SJCRH30 (cell line): ENCODE results near the gene ARL4A. TPM values are rescaled to one million over a fixed set of nuclear protein-coding genes. Genes with fewer than 3 reads are reported as not detected.
"Not testable (repeated sequence)": the region's sequence is repeated elsewhere in the genome, so short reads cannot be mapped to it uniquely, and the experiment has no call there.

Experiments used
- DNase-seq, 2 experiments: peaks; one replicate each; pipeline ENCODE4 v3.0.0-alpha.2; 2015 to 2020
- H3K27ac ChIP-seq: fragments of 250-450 bp; sonication (Bioruptor Pico); 2 replicates; pipeline ENCODE4 v1.5.1; 2020; ENCODE audit warnings: mild to moderate bottlenecking, moderate library complexity
- H3K27me3 ChIP-seq: fragments of 250-450 bp; sonication (Bioruptor Pico); 2 replicates; pipeline ENCODE4 v1.5.1; 2020; ENCODE audit warnings: mild to moderate bottlenecking, moderate library complexity
- H3K36me3 ChIP-seq: fragments of 250-450 bp; sonication (Bioruptor Pico); 2 replicates; pipeline ENCODE4 v1.5.1; 2020; ENCODE audit warnings: mild to moderate bottlenecking, moderate library complexity
- H3K4me1 ChIP-seq: fragments of 250-450 bp; sonication (Bioruptor Pico); 2 replicates; pipeline ENCODE4 v1.5.1; 2020; ENCODE audit warnings: mild to moderate bottlenecking, moderate library complexity
- H3K4me3 ChIP-seq: fragments of 250-450 bp; sonication (Bioruptor Pico); 2 replicates; pipeline ENCODE4 v1.5.1; 2020; ENCODE audit warnings: mild to moderate bottlenecking, moderate library complexity
- H3K9me3 ChIP-seq: fragments of 250-450 bp; sonication (Bioruptor Pico); replicated peaks from 2 replicates; pipeline ENCODE4 v1.5.1; 2020; ENCODE audit warnings: mild to moderate bottlenecking, moderate library complexity
- total RNA-seq: library from RNA; depleted of rRNA; stranded (reverse); fragments of >200 nt; shearing (Covaris generic); gene quantifications from 2 replicates; pipeline ENCODE4 v1.2.3, GENCODE V29; 2014

Gene ARL4A
- total RNA-seq, 1 experiment from 2014 or later, result 1.5 TPM

DNA sequence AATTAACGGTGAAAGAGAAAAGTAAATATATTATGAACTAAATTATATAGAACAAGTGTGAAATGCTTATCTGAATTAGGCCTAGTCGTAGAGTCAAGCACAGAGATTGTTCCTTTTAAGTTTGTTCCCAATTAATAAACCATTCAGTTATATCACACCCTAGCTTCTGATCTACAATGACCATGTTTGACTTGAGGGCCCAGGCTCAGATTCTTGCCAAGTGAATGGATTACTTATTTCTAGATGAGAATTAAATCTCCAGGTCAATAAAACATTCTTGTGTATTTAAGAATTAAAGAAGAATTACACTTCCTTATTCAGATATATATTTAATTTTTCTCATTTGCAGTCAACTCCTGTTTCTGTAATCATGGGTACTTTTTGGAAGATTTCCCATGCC, 37.4 kb upstream of the ARL4A start:
- DNase-seq, result no peak
- Histone ChIP-seq H3K36me3 (no peaks in the 10 kb centered on the region), H3K27me3 (no peaks in the 10 kb centered on the region), H3K4me1 (peaks cover 28% of the 10 kb centered on the region), H3K27ac (no peak overlapping the region), H3K9me3 (no peaks in the 10 kb centered on the region), H3K4me3 (no peak overlapping the region)

DNA sequence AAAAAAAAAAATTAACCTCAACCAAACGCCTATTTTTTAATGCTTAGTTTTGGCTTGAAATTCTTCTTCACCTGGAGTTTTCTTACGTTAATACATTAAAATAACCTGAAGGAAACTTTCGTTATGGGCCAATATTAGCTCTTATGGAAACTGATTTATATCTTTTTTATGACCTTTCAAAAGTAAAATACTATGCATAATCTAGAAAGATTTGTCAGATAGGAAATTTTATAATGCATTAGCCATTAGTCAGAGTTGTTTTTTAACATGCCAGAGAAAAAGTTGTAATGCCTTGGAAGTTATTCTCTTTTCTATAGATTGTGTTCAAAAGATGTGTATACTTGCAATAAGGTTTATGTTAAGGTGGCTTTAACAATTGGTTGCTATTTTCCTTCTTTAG, 34.3 kb upstream of the ARL4A start:
- Histone ChIP-seq H3K9me3 (no peaks in the 10 kb centered on the region), H3K4me3 (no peak overlapping the region), H3K27me3 (no peaks in the 10 kb centered on the region), H3K36me3 (no peaks in the 10 kb centered on the region), H3K27ac (no peak overlapping the region), H3K4me1 (0 out of 2 replicates have a peak, but pooled peaks cover 5% of the 10 kb centered on the region)
- DNase-seq, result no peak

- 0 out of 2 replicates have a peak, but pooled peaks cover 5% of the 10 kb centered on the region for H3K4me1 ChIP-seq
- DNase-seq, result no peak
- no peaks in the 10 kb centered on the region for H3K27me3 ChIP-seq
- H3K27ac ChIP-seq, result no peak overlapping the region
- no peak overlapping the region for H3K4me3 ChIP-seq
- H3K36me3 ChIP-seq, result no peaks in the 10 kb centered on the region
- H3K9me3 ChIP-seq, result no peaks in the 10 kb centered on the region
Measured at GRCh38 chr7:12653518-12653917, 33.9 kb upstream of the ARL4A start.

GRCh38 chr7:12655161-12655560, 32.3 kb upstream of the ARL4A start:
- H3K27me3 ChIP-seq, result no peaks in the 10 kb centered on the region
- no peaks in the 10 kb centered on the region for H3K9me3 ChIP-seq
- peaks cover 12% of the 10 kb centered on the region for H3K4me1 ChIP-seq
- H3K27ac ChIP-seq, result no peak overlapping the region
- no peaks in the 10 kb centered on the region for H3K36me3 ChIP-seq
- no peak overlapping the region for H3K4me3 ChIP-seq
- no peak for DNase-seq

GRCh38 chr7:12660423-12660822, 27.0 kb upstream of the ARL4A start:
- not testable (repeated sequence) for H3K4me3 ChIP-seq, H3K27me3 ChIP-seq, H3K36me3 ChIP-seq, H3K9me3 ChIP-seq
- peak; percentile 85 to 91 for DNase-seq
- Histone ChIP-seq H3K4me1 (peaks cover 22% of the 10 kb centered on the region), H3K27ac (peak overlapping the region; percentile 86)

DNA sequence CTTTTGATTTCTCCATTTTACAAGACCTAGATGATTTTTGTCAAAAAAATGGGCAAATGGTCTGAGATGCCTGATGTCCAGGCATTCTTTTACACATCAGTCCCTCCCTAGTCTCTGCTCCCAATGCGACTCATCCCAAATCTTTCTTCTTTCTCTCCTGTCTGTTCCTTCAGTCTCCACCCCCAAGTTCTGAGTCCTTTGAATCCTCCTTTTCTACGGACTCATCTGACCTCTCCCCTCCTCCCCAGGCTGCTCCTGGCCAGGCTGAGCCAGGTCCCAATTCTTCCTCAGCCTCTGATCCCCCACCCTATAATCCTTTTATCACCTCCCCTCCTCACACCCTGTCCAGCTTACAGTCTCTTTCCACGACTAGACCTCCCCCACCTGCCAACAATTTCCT, 26.4 kb upstream of the ARL4A start:
- not testable (repeated sequence) for H3K27me3 ChIP-seq, H3K9me3 ChIP-seq, H3K36me3 ChIP-seq, H3K4me3 ChIP-seq, DNase-seq
- H3K4me1 ChIP-seq, result peaks cover 22% of the 10 kb centered on the region
- H3K27ac ChIP-seq, result peak overlapping the region; percentile 86

DNA sequence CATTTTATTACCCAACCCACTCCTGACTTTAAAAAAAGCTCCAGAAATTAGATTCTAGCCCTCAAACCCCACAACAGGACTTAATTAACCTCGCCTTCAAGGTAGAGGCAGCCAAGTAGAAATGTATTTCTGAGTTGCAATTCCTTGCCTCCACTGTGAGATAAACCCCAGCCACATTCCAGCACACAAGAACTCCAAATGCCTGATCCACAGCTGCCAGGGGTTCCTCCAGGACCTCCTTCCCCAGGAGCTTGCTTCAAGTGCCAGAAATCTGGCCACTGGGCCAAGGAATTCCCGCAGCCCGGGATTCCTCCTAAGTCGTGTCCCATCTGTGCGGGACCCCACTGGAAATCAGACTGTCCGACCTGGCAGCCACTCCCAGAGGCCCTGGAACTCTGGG, 25.9 kb upstream of the ARL4A start:
- Histone ChIP-seq H3K4me1 (peaks cover 22% of the 10 kb centered on the region), H3K9me3 (peaks cover 9% of the 10 kb centered on the region; the same call in 1 of the 2 replicates), H3K36me3 (no peaks in the 10 kb centered on the region), H3K4me3 (no peak overlapping the region), H3K27ac (peak overlapping the region; percentile 86), H3K27me3 (no peaks in the 10 kb centered on the region)
- DNase-seq, result no peak

DNA sequence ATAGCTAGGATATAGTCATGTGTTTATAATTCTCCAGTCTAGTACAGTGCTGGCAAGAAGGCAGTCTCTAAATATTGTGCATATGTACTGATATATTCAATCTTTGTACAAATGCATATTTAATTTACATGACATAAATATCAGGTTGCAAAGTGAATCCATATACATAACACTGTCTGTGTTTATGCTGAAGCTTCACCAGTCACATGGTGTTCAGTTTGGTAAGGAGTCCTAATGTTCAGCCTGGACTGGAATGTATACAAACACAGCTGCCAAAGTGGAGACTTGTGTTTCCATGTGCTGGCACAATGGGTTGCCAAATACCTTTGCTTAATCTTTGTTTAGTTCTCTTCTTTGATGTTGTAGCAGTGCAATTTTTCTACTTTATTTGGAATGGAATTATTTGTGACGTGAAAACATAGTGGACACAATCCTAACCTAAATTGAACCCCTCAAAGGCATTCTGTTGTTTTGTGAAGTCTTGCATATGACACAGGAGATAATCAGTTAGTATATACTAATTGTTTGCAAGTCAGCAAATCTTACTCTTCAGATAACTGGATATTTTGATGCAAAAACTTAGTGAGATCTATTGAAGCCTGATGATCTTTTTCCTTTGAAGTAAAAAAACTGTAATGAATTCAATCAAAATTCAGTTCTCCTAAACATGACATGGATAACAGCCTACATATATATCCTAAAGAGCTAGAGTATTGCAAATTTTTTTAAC, 17.3 kb upstream of the ARL4A start:
- Histone ChIP-seq H3K9me3 (peaks cover 9% of the 10 kb centered on the region; the same call in 1 of the 2 replicates), H3K4me1 (peaks cover 8% of the 10 kb centered on the region; the same call in 1 of the 2 replicates), H3K4me3 (no peak overlapping the region), H3K27me3 (no peaks in the 10 kb centered on the region), H3K27ac (no peak overlapping the region), H3K36me3 (no peaks in the 10 kb centered on the region)
- DNase-seq, result peak; percentile 28 to 44

DNA sequence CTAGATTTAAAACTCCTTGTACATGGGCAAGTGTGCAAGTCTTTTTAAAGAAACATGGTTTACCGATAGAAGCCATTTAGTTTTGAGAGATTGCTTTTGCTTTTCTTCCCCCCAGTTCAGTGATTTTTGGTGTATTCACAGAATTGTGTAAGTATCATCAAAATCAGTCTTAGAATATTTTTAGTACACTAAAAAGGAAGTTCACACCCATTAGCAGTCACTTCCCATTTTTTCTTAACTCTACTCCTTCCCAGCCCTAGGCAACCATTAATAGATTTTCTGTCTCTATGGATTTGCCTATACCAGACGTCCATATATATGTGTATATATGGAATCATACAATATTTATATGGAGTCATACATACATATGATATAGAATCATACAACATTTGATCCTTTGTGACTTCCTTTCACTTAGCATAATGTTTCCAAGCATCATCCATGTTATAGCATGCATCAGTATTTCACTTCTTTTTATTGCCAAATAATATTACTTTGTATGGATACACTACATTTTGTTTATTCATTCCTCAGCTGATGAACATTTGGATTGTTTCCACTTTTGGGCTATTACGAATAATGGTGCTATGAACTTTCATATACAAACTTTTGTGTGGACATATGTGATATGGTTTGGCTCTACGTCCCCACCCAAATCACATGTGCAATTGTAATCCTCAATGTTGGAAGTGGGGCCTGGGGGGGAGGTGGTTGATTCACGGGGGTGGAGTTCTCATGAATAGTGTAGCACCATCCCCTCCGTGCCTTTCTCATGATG, 16.5 kb upstream of the ARL4A start:
- no peak for DNase-seq

GRCh38 chr7:12673436-12673835, 14.0 kb upstream of the ARL4A start:
- not testable (repeated sequence) for H3K27ac ChIP-seq, H3K27me3 ChIP-seq, DNase-seq, H3K36me3 ChIP-seq, H3K4me3 ChIP-seq, H3K9me3 ChIP-seq, H3K4me1 ChIP-seq

More for the DNA sequence above, 16.5 kb upstream of the ARL4A start:
- Histone ChIP-seq H3K9me3 (peaks cover 9% of the 10 kb centered on the region; the same call in 1 of the 2 replicates), H3K36me3 (no peaks in the 10 kb centered on the region), H3K27me3 (no peaks in the 10 kb centered on the region), H3K27ac (no peak overlapping the region), H3K4me1 (peaks cover 8% of the 10 kb centered on the region; the same call in 1 of the 2 replicates), H3K4me3 (no peak overlapping the region)

GRCh38 chr7:12674053-12674452, 13.4 kb upstream of the ARL4A start:
- Histone ChIP-seq H3K9me3 (no peaks in the 10 kb centered on the region), H3K4me3 (no peak overlapping the region), H3K27me3 (no peaks in the 10 kb centered on the region), H3K27ac (no peak overlapping the region), H3K36me3 (no peaks in the 10 kb centered on the region), H3K4me1 (peaks cover 8% of the 10 kb centered on the region; the same call in 1 of the 2 replicates)
- no peak for DNase-seq

DNA sequence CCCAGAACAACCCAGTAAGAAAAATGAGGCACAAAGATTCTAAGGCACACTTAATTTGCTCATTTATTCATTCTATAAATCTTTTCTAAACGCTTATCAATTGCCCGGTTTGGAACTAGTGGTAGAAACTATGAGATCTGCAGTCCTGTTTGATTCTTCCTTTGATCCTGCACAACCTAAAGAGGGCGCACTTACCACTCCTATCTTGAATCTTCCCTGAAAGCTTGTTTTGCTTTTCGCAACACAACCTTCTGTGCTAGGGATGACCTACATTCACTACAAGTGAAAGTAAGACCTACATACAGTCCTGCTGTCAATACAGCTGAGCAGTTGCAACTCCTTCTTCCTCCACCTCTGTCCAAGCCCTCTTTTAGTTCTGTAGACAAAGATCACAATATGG, 12.6 kb upstream of the ARL4A start:
- H3K27me3 ChIP-seq, result no peaks in the 10 kb centered on the region
- peak in 1 of 2 experiments; percentile 30 for DNase-seq
- no peaks in the 10 kb centered on the region for H3K36me3 ChIP-seq
- no peak overlapping the region for H3K27ac ChIP-seq
- peaks cover 5% of the 10 kb centered on the region; the same call in 1 of the 2 replicates for H3K4me1 ChIP-seq
- no peak overlapping the region for H3K4me3 ChIP-seq
- H3K9me3 ChIP-seq, result no peaks in the 10 kb centered on the region

- Histone ChIP-seq H3K9me3 (no peaks in the 10 kb centered on the region), H3K4me3 (no peak overlapping the region), H3K27ac (no peak overlapping the region), H3K4me1 (no peaks in the 10 kb centered on the region), H3K36me3 (no peaks in the 10 kb centered on the region), H3K27me3 (no peaks in the 10 kb centered on the region)
- peak in 1 of 2 experiments; percentile 27 for DNase-seq
Measured at GRCh38 chr7:12683678-12684585, 3.5 kb upstream of the ARL4A start.

- no peaks in the 10 kb centered on the region for H3K27me3 ChIP-seq
- peaks cover 1% of the 10 kb centered on the region for H3K4me1 ChIP-seq
- H3K9me3 ChIP-seq, result no peaks in the 10 kb centered on the region
- H3K36me3 ChIP-seq, result no peaks in the 10 kb centered on the region
- no peak overlapping the region for H3K4me3 ChIP-seq
- no peak for DNase-seq
- no peak overlapping the region for H3K27ac ChIP-seq
Measured at GRCh38 chr7:12684733-12685132, 2.7 kb upstream of the ARL4A start.
